ENCODE data around the gene CAMK1D.

Gene CAMK1D

GRCh38 chr10:12615296-12616220 lies 266.2 kb downstream of the CAMK1D start:
- TF ChIP-seq CREB5 (CRISPR knock-in tag; IDR thresholded peaks at IDR 0.05; ENCODE audit: low read depth) = no peak
- ATAC-seq = no peak

- TF ChIP-seq CREB5 (CRISPR knock-in tag; IDR thresholded peaks at IDR 0.05; ENCODE audit: low read depth) (peak; percentile 69), ZFP30 (CRISPR knock-in tag; IDR thresholded peaks at IDR 0.05) (no peak), ZC3H10 (CRISPR knock-in tag; IDR thresholded peaks at IDR 0.05) (no peak), CSDC2 (CRISPR knock-in tag; IDR thresholded peaks at IDR 0.05) (no peak), RARB (CRISPR knock-in tag; IDR thresholded peaks at IDR 0.05) (no peak), TOX (CRISPR knock-in tag; IDR thresholded peaks at IDR 0.05; ENCODE audit: borderline replicate concordance) (no peak), CSRNP3 (CRISPR knock-in tag; IDR thresholded peaks at IDR 0.05) (peak; percentile 74; the same call in 1 of the 2 replicates), OSR1 (CRISPR knock-in tag; IDR thresholded peaks at IDR 0.05) (no peak), ISL1 (CRISPR knock-in tag; IDR thresholded peaks at IDR 0.05) (peak; percentile 72), ZFP3 (CRISPR knock-in tag; IDR thresholded peaks at IDR 0.05) (peak; percentile 46; the same call in 1 of the 2 replicates), GLIS3 (CRISPR knock-in tag; IDR thresholded peaks at IDR 0.05) (no peak), ZNF70 (CRISPR knock-in tag; IDR thresholded peaks at IDR 0.05) (no peak)
- no peak; the same call in 2 of the 3 replicates for ATAC-seq
These were observed 268.1 kb downstream of the CAMK1D start for GRCh38 chr10:12617191-12618175.

GRCh38 chr10:12622016-12622415 lies 272.7 kb downstream of the CAMK1D start:
- TF ChIP-seq ZFP30 (CRISPR knock-in tag; IDR thresholded peaks at IDR 0.05) (no peak), ZNF565 (CRISPR knock-in tag; conservative IDR thresholded peaks at IDR 0.05; ENCODE audit: low read depth) (no peak), TSHZ2 (CRISPR knock-in tag; IDR thresholded peaks at IDR 0.05) (no peak)
- no peak for ATAC-seq

- no peak for ATAC-seq
- no peak for TF ChIP-seq ESRRG (CRISPR knock-in tag; IDR thresholded peaks at IDR 0.05)
- TF ChIP-seq ZNF8 (CRISPR knock-in tag; IDR thresholded peaks at IDR 0.05) = no peak
- no peak for TF ChIP-seq SNAI2 (CRISPR knock-in tag; IDR thresholded peaks at IDR 0.05)
- TF ChIP-seq GLIS3 (CRISPR knock-in tag; IDR thresholded peaks at IDR 0.05) = no peak
- TF ChIP-seq POU6F1 (CRISPR knock-in tag; IDR thresholded peaks at IDR 0.05; ENCODE audit: borderline replicate concordance, low read depth) = no peak
- TF ChIP-seq PATZ1 (CRISPR knock-in tag; IDR thresholded peaks at IDR 0.05; ENCODE audit: borderline replicate concordance) = no peak
- TF ChIP-seq ZNF565 (CRISPR knock-in tag; conservative IDR thresholded peaks at IDR 0.05; ENCODE audit: low read depth) = no peak
- no peak for TF ChIP-seq ZFP30 (CRISPR knock-in tag; IDR thresholded peaks at IDR 0.05)
- TF ChIP-seq ARNTL (CRISPR knock-in tag; IDR thresholded peaks at IDR 0.05; ENCODE audit: borderline replicate concordance, low read depth) = no peak
- TF ChIP-seq BACH2 (CRISPR knock-in tag; IDR thresholded peaks at IDR 0.05; ENCODE audit: borderline replicate concordance) = no peak
- no peak for TF ChIP-seq TOX (CRISPR knock-in tag; IDR thresholded peaks at IDR 0.05; ENCODE audit: borderline replicate concordance)
- no peak for TF ChIP-seq RARB (CRISPR knock-in tag; IDR thresholded peaks at IDR 0.05)
These were observed 273.3 kb downstream of the CAMK1D start for GRCh38 chr10:12622691-12623090.

All from SK-N-SH treated with all-trans-retinoic acid at 6 μM for 48 hours (cell line).